CD4-positive, alpha-beta T cell treated with Interleukin-4 for 1 hour (primary cell): ENCODE results near the gene TMCC2.
A peak's percentile ranks its signal among the peaks of the same experiment; 100 is the strongest.

Experiments
- DNase-seq, 2 donors: peaks; one replicate each; pipeline ENCODE4 v3.0.0-alpha.2; 2020 to 2022

The TMCC2 gene

GRCh38 chr1:205309741-205310140, 82.0 kb downstream of the TMCC2 start:
- DNase-seq, result no peak

- no peak for DNase-seq
These were observed 83.4 kb downstream of the TMCC2 start for GRCh38 chr1:205310976-205311704.

GRCh38 chr1:205312866-205313562, 85.3 kb downstream of the TMCC2 start:
- DNase-seq, result no peak

- peak; percentile 47 to 72 for DNase-seq
These were observed 86.0 kb downstream of the TMCC2 start for GRCh38 chr1:205313563-205314308.

GRCh38 chr1:205315008-205315618, 87.4 kb downstream of the TMCC2 start:
- peak in 1 of 2 donors; percentile 29 for DNase-seq

GRCh38 chr1:205316161-205316566, 88.4 kb downstream of the TMCC2 start:
- DNase-seq, result peak in 1 of 2 donors; percentile 24

- DNase-seq, result no peak
These were observed 89.7 kb downstream of the TMCC2 start for GRCh38 chr1:205317311-205317917.

- DNase-seq, result no peak
These were observed 90.7 kb downstream of the TMCC2 start for GRCh38 chr1:205318231-205318991.

- DNase-seq, result peak; percentile 22 to 41
These were observed 91.6 kb downstream of the TMCC2 start for GRCh38 chr1:205319081-205320018.

GRCh38 chr1:205321162-205321958, 93.6 kb downstream of the TMCC2 start, which contains the start of gene NUAK2:
NUAK2 (minus strand) TSS chr1:205321745; CDS start chr1:205321628, 117 bp downstream.
- DNase-seq, result peak; percentile 87 to 88

- DNase-seq, result no peak
These were observed 94.2 kb downstream of the TMCC2 start for GRCh38 chr1:205321959-205322283.
